ENCODE results near the gene CYYR1.

The CYYR1 gene

DNA sequence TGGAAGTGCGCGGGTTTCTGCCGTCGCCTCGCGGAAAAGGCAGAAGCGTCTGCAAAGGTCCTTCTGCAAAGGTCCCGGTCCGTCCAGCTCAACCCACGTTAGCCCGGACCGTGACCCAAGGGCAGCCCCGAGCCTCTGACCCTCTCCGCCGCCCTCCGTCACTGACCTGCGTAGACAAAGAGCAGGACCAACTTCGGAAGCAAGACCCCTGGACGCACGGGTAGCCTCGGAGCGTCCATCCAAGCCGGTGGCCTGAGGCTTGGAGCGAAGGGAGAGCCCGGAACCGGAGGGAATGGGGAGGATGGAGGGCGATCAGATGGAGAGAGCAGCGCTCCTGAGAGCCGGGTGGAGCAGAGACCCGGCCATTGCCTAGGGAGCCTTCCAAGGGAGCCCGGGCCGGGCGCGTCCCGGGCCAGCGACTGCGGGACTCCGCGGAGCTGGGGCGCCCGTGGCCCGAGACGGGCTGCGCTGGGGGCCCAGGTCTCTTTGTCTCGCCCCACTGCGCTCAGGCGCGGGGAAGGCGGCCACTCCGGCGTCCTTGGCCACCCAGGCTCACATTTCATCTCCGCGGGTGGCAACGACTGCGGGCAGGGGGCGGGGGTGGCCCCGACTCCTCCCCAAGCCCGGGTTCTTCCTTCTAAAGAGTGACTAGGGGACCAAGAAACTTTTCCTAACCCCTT, at the start of gene CYYR1:
Gene CYYR1 (minus strand): TSS at position 585 of the 680 bp plus-strand sequence. CDS start 346 bp downstream, at position 239.
- peak; percentile 35 for DNase-seq

DNA sequence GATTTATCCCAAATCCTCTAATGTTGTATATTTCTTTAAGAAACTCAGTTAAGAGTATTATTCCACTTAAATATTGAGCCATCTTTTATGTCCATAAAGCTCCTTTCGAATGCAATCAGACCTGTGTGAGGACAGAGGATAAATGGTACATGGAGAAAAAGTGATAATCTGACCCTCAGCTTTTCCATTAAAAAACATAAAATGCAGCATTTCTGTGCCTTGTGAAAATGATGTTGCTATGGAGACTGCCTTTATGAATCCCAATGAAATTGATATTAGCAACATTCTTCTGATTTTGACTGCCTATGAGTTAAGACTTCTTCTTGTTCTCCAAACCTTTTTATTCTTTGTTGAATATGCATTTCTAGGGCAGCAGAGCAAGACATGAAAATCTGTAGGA, 44.1 kb upstream of the CYYR1 start:
- no peak for DNase-seq

DNA sequence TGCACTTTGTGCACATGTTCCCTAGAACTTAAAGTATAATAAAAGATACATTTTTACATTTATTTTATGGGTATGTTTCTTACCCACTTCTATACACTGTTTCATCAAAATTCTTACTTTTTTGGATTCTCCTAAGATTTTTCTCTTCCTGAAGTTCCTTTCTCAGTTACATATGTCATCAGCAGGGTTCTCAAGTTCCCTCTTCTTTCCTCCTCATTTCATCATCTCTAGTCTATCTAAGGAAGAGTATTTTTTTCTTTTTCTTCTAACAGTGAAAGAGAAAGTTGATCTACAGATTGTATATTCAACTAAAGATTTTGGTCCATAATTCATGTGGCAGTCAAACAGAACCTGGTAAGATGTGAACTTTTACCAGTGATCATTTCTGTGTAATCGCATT, 41.2 kb upstream of the CYYR1 start:
- DNase-seq, result peak; percentile 7

DNA sequence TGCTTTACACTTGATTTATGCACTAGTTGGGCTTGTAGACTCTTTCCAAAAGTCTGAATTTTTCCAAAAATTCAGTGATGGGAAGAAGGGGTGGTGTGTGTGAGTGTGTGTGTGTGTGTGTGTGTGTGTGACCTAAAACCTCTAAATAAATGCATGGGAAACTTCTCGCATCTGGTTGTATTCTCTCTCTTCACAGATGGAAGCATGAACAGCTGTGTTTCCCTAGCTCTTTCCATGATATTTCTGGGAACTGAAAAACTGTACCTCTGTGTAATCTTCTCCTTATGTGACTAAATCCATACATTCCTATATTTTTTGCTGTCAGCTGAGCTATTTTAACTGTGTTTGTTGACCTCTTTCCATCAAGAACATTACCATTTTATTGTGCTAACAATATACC, 26.2 kb upstream of the CYYR1 start:
- DNase-seq, result no peak

DNA sequence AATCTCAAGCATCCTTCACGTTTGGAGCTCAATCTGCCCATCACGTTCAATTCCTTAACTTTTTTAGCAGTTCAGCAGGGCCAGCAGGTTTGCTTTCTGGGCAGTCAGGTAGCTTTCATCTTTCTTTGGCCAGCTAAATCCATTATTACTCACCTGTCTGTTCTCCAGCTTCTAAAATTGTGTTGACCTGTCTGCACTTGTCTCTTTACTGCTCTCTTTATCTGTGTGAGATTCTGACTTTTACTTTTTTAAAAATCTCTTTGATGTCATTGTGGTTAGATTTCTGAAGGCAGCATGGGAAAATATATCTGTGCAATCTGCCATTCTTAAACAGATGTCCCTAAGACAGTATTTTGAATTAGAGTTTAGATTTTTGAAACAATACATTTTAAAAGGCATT, 24.9 kb upstream of the CYYR1 start:
- DNase-seq, result no peak

DNA sequence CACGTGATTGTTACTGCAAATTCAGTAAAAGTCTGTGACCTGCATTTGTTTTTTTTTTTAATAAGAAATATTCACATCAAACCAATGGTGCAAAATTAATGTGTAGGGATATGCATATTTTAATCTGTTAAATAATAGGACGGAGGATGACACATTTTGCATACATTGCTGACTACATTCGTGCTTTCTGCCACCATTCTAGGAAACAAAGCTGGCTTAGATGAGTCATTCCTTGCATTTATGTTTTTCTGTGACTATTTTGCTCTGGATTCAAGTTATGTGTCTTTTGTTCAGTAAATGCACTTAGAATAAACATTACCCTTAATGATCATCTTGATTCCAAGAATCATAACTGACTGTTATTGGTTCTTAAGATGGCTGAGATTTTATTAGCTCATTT, 23.9 kb upstream of the CYYR1 start:
- peak; percentile 27 for DNase-seq

DNA sequence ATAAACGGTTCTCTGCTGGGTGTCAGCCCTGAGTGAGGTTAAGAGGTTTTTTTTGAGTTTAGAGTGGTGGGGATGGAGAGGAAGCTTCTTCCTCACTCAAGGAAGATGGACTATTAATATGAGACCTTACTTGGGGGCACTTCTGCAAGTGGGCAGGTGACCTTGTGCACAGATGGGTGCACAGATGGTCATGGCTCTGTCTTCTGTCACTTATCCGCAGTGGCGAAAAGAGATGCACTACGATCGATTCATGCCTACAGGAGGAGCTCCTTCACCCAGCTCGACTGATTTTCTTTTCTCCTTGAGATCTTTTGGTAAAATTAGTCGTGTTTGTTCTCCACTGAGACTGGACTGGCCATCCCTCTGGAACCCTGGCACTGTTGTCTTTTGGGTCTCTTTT, 22.9 kb upstream of the CYYR1 start:
- DNase-seq, result no peak

DNA sequence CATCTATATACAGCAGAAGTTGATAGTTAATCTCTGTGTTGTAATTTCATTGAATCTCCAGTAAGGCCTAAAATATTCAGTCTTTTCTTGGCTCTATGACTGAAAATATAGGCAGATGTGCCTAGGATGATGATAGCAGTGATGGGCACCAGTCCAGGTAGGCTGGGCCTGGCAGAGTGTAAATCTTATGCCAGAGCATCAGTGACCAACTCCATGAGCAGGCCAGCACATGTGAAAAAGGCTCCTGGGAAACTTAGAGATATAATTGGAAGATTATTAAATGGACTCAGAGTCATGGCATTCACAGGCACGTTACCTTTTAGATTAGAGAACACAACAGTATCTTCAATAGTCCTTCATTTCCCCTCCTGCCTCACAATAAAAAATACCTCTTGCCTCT, 20.7 kb upstream of the CYYR1 start:
- DNase-seq, result no peak

DNA sequence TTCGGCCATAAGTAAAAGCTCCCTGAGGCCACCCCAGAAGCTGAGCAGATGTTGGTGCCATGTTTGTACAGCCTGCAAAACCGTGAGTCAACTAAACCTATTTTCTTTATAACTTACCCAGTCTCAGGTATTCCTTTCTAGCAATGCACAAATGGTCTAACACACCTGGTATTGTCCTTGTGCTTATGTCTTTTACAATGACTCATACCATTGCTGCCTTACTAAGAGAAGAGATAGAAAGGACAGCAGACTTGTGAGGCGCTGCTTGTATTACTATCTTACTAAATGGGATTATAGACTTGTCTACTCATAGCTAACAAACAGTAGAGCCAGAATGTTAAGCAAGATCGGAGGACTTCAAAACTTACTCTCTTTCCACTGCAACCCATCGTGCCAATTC, 18.5 kb upstream of the CYYR1 start:
- DNase-seq, result no peak

DNA sequence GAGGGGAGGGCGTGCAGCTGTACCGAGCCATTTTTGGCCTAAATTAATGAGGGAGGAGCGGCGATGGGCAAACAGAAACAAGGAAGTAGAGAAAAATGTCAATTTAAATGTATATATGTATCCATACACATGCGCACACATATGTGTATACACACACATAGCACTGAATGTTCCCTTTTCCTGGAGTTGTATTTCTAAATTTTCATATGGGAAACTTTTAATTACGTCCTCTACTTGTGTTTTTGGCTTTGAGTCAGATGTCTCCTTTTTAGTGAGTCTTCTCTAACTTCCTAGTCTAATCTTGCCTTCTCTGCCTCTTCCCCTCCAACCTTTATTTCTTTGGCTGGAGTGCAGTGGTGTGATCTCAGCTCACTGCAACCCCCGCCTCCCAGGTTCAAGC, 15.4 kb upstream of the CYYR1 start:
- no peak for DNase-seq

DNA sequence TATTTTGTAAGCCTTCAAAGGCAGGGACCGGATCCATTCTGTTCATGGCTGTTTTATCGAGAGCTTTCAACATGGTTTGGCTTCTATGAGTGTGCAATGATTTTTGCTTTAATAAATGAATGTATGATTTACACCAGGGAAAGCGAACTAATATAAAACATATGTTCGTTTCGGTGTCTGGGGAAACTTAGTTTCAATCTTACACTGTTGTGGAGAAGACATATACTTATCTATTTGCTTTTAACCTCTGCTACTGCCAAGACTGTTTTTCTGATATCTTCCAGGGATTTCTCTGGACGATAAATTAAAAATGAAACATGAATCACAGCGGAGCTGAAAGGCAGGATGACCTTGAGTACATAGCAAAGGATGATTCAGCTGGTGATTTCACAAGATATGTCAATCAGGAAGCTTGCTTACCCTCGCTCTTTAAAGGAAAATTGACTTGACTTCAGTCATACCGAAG, 14.7 kb upstream of the CYYR1 start:
- DNase-seq, result peak; percentile 96

DNA sequence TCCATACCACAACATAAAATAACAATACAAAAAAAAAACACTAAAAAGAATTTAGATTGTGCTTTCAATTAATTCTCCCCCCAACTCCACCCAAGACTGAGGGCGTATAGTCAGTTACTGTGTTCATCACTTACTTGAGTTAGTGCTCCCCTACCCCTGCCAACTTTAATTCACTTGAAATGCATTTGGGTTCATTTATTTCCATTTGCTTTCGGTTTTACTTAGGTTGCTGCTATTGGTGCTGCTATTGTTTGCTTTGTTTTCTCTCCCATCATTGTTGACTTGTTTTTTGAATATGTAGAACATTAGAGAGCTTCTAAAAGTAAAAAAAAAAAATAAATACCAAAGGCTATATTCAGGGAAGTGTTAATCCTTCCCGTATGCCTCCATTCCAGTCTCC, 10.7 kb upstream of the CYYR1 start:
- no peak for DNase-seq

DNA sequence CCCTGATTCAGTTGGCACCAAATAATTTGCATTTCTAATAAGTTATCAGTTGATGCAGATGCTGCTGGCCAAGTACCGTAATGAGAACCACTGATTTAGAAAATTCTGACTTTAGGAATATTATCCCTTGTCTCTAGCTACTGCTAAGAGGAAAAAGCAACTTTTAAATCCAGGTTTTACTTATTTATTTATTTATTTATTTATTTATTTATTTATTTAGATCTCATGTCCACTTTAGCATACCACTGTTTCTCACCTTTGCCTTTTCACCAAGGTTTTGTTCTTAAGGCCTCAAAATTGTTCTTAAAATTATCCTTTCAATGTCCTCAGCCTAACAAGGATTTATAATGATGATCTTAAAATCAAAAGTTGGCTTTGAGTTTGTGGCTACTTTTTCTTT, 8.7 kb upstream of the CYYR1 start:
- no peak for DNase-seq

DNA sequence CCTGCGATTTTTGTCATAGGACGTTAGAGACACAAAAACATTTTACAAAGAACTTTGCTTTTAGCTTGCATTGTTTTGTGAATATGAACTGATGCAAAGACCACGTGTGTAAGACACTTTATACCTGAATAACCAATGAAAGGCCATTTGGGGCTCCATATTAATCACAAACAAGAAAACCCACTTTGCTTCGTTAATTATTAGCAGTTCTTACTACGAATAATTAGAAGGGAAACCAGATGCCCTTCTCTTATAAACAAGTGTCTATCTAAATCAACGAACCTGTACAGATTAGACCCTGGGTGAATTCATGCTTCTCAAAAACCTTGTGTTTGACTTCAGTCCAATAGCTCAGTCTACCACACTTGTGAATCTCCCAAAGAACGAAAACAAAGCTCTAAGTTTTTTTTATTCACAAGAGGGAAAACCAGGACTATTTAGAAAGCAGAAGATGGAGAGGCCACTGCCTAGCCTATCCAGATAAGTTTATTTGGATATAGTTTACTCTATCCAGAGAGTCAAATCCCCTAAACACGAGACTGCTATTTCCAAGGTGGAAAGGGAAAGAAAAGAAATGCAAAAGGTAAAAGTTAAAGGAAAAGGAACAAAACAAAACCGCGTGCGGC, 897 bp downstream of the CYYR1 start:
- no peak for DNase-seq

DNA sequence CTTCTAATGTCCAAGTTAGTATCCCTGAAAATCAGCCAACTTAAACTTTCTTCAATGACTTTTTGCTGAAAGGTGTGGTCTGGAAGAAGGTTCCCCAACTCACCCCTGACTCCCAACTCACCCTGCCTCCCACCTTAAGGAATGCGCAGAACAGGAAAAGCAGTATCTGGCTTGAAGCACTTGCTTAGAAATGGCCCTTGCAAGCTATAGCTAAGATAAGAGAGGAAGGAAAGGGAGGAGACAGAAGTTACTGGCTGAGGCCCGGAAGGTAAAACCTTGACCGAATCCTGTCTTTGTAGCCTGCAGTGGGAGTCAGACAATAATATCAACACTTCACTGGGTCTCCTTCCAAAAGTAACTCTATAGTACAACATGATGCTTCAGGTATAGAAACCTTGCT, 2.9 kb downstream of the CYYR1 start:
- DNase-seq, result no peak

DNA sequence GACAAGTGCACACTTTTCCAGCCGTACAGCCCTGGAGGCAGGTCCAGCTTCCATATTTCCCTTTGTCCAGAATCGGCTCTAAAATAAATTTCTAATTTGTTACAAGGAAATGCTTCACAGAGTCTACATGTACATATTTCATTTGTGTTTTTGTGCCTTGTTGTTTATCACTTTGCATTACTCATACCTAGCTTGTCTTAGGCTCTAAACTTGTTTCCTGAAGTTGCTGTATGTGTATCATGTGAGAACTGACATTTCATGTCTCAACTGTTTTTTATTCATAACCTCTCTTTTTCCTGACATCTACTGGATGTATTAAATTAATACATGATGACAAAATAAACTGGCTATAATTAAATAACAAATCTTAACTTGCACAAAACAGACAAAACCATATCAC, 7.5 kb downstream of the CYYR1 start:
- DNase-seq, result no peak

DNA sequence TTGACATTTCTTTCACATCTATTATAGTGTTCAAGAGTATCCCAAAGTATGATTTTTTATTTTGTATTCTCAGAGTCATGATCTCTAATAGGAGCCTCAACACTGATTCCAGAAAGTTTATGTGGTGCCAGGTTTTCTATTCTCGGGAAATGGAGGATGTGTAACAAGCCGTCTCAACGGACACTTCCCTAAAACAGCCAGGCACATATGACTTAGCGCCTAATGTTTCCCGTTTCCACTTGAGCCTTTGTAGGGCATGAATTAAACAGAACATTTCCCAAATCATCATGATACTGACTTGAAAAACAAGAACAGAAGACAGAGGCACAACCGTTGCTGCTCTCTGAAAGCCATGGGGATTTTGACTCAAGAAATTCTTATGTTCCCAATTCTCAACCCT, 8.0 kb downstream of the CYYR1 start:
- DNase-seq, result no peak

DNA sequence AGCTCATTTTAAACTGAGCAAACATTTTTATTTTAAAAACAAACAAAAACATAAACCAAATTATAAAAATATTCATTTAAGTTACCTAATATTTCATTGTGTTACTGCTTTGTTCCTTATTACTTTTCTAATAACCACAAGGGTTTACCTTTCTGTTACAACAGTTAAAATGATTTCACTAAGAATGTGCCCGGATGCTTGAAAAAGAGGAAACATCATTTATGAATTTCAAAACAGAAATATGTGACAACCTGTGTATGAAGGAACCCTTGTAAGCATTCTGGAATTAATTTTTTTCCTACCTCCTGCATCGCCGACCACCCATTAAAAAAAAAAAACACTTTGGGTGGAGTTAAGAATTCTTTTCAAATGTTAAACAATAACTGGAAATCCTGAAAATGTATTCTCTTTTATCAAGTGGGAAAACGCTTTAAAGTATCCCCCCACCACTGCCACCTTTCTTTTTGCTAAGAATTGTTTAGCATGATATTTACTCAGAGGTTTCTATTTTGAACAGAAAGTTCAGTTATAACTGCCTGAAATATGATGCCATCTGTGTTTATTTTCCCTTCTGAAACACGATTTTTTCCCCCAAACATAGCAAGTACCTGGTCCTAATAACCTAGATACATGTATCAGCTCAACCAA, 9.1 kb downstream of the CYYR1 start:
- DNase-seq, result no peak

DNA sequence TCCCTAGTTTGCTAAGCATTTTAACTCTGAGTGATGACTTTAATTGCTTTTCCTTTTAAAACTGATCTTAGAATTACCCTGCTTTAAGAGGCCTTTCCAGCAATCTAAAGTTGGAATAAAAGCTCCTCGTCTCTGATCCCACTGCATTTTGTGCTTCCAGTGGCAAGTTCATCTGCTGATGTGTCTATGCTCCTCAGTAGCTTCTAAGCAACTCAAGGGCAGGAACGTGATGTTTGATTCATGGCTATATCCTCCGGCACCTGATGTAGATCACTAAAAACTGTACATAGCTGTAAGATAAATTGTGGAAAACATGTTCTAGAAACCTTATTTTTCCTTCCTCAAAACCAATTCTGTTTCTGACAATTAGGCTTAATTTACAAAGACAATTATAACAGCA, 12.5 kb downstream of the CYYR1 start:
- no peak for DNase-seq

DNA sequence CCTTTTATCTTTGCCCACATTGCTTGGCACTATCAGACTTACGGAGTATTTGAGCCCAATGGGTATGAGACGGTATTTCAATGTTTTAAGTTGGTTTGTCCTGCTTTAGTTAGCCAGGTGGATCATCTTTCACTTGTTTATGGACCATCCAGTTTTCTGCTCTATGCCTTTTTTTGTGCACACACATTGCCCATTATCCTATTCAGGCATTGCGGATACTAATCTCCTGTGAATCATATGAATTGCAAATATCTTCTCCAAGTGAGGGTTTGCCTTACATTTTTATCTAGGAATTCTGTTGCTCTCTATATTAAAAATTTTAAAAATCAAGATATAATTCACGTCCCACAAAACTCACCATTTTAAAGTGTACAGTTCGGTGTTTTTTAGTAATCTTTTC, 14.0 kb downstream of the CYYR1 start:
- DNase-seq, result no peak

DNA sequence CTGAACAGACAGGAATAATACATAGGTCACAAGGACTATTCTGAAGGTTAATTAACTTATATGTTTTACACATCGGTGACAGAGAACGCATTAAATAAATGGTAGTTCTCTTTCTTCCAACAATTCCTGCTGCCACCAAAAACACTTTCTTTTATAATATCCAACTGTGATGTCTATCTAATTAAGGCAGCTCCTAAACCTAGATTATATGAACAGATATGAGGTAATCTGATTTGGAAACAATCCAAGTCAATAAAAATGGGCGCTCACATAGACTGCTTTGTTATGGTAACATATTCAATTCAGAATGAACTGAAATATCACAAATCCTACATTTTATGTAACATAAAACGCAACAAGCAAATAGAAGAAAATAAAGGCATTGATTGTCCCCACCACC, 16.0 kb downstream of the CYYR1 start:
- no peak for DNase-seq

DNA sequence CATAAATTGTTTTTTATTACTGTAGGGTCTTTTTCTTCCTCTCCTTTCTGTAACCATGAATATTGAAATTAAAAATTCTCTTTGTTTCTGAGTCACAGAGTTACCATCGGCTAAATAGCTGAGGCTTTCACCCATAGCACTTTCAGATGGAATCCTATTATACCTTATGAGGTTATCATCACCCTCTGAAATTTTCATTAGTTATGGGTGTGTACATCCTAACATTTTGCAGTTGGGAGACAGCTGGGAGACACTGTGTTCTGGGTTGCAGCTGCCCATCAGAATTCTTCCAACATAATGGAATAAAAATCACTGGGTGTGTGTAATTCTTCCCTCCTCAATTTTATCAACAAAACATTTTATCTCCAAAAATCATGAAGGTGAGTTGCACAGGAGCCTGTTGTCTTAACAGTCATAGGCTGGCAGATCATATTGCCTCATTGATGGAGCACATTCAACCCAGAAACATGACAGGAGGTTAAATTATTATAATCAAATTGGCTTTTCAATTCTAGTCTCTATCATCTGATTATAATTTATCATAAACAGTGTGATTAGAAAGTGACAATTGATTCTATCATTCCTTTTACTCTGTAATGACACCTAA, 17.4 kb downstream of the CYYR1 start:
- no peak for DNase-seq

DNA sequence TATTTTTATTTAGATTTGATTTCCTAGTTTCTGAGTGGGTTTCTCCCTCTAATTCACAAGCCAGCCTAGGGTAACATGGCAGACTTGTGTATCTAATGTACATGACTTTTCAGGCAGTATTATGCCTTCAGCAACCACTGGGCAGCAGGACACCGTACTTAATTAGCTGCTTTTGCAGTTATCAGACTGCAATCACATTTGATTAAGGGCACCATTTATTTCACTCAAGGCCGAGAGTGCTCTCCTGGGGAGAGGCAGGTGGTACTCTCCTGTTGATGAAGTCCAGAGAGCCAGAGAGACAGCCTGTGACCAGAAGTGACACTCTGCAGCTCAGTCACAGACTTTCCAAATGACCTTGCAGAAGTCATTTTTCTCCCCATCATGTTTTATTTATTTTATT, 18.7 kb downstream of the CYYR1 start:
- no peak for DNase-seq

DNA sequence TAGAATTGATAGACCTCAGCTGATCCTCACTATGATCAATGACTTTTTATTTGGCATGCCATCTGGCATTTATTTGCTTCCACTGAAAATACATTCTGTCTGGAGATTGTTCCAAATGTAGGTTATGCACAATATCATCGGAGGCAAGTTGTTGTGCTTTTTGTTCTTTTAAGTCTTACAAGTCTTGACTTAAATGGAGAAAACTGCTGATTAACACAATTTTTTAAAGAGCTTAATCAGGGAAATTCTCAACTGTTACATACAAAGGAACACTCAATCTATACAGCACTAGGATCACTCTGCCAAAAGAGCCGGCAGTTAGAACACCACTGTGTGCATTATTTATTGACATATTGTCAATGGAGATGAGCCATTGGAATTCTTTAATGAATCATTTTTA, 19.2 kb downstream of the CYYR1 start:
- no peak for DNase-seq

All from fibroblast of skin of right biceps (primary cell).